Tibial nerve (tissue), 4 donors: ENCODE data around the gene STARD13. TPM values are rescaled to one million over a fixed set of nuclear protein-coding genes. Genes with fewer than 3 reads are reported as not detected.

Experiments used
- DNase-seq, 2 donors: peaks; one replicate each; pipeline ENCODE4 v3.0.0-alpha.2; 2019; ENCODE audit warnings: low spot score in 2 of 2
- H3K27ac ChIP-seq, 4 donors: fragments of 200-600 bp; sonication (generic) in 3 of 4; one replicate each; pipeline ENCODE4 v1.5.1; 2017 to 2019; ENCODE audit warnings: mild to moderate bottlenecking in 1 of 4
- H3K27me3 ChIP-seq, 2 donors: fragments of 200-600 bp; sonication (generic) in 1 of 2; one replicate each; pipeline versions ENCODE4 v1.5.1 to v1.6.0; 2017 to 2019
- H3K36me3 ChIP-seq, 3 donors: fragments of 200-600 bp; sonication (generic); one replicate each; pipeline ENCODE4 v1.5.1; 2018 to 2019
- H3K4me1 ChIP-seq, 4 donors: fragments of 200-600 bp; sonication (generic) in 3 of 4; one replicate each; pipeline ENCODE4 v1.5.1; 2017 to 2019
- H3K4me3 ChIP-seq, 4 donors: fragments of 200-600 bp; sonication (generic) in 3 of 4; one replicate each; pipeline ENCODE4 v1.5.1; 2017 to 2019; ENCODE audit warnings: mild to moderate bottlenecking in 1 of 4, moderate library complexity in 1 of 4
- H3K9me3 ChIP-seq, 4 donors: fragments of 200-600 bp; sonication (generic) in 3 of 4; one replicate each; pipeline ENCODE4 v1.5.1; 2017 to 2019
- EP300 ChIP-seq, 2 donors: sonication (generic); formaldehyde crosslinking; IDR thresholded peaks; one replicate each; pipeline ENCODE4 v1.6.1; 2017; ENCODE audit warnings: antibody characterized with exemption in 2 of 2, mild to moderate bottlenecking in 1 of 2
- POLR2A ChIP-seq, 2 donors: fragments of 450-650 bp; IDR thresholded peaks; one replicate each; pipeline ENCODE4 v1.6.1; 2017; ENCODE audit warnings: antibody characterized with exemption in 2 of 2, mild to moderate bottlenecking in 2 of 2, moderate library complexity in 2 of 2
- WGBS, 2 donors: methylation state at CpG; one replicate each; pipeline ENCODE4 v1.1.5; 2018; 5-methylcytosine and 5-hydroxymethylcytosine counted together
- total RNA-seq, 4 donors: library from RNA; depleted of rRNA; stranded (reverse); fragments of >200 nt; gene quantifications; one replicate each; pipeline ENCODE4 v1.1.0, GENCODE V29; 2016
- TF ChIP-seq, protein P1 (sequence below), 5 experiments: fragments of 200-600 bp in 3 of 5; fragments of 450-650 bp in 2 of 5; sonication (generic) in 3 of 5; IDR thresholded peaks; one replicate each; pipeline ENCODE4 v1.5.1; 2016 to 2019; ENCODE audit warnings: antibody characterized with exemption in 5 of 5, mild to moderate bottlenecking in 3 of 5, moderate library complexity in 2 of 5

Gene STARD13
- total RNA-seq, 4 donors from 2014 or later: 52.7 to 125 (median 80.0) TPM

GRCh38 chr13:33259296-33259695 is 26.3 kb downstream of the STARD13 start:
- peak overlapping the region in 3 of 4 donors; percentile 53 to 97 (median 97) for H3K27ac ChIP-seq
- H3K4me3 ChIP-seq: no peak overlapping the region
- peaks cover 0 to 99% (median 42%) of the 10 kb centered on the region in 4 donors for H3K4me1 ChIP-seq
- H3K36me3 ChIP-seq: no peaks in the 10 kb centered on the region
- no peaks in the 10 kb centered on the region for H3K9me3 ChIP-seq
- WGBS, 2 donors: 85 to 86% methylated on average over 2 of the region's 2 CpGs
- H3K27me3 ChIP-seq: no peaks in the 10 kb centered on the region
- no peak for DNase-seq
- TF ChIP-seq, protein P1, sequence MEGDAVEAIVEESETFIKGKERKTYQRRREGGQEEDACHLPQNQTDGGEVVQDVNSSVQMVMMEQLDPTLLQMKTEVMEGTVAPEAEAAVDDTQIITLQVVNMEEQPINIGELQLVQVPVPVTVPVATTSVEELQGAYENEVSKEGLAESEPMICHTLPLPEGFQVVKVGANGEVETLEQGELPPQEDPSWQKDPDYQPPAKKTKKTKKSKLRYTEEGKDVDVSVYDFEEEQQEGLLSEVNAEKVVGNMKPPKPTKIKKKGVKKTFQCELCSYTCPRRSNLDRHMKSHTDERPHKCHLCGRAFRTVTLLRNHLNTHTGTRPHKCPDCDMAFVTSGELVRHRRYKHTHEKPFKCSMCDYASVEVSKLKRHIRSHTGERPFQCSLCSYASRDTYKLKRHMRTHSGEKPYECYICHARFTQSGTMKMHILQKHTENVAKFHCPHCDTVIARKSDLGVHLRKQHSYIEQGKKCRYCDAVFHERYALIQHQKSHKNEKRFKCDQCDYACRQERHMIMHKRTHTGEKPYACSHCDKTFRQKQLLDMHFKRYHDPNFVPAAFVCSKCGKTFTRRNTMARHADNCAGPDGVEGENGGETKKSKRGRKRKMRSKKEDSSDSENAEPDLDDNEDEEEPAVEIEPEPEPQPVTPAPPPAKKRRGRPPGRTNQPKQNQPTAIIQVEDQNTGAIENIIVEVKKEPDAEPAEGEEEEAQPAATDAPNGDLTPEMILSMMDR (IDR thresholded peaks at IDR 0.05): no peak
- TF ChIP-seq POLR2A (IDR thresholded peaks at IDR 0.05) (no peak), EP300 (IDR thresholded peaks at IDR 0.05) (no peak)

DNA sequence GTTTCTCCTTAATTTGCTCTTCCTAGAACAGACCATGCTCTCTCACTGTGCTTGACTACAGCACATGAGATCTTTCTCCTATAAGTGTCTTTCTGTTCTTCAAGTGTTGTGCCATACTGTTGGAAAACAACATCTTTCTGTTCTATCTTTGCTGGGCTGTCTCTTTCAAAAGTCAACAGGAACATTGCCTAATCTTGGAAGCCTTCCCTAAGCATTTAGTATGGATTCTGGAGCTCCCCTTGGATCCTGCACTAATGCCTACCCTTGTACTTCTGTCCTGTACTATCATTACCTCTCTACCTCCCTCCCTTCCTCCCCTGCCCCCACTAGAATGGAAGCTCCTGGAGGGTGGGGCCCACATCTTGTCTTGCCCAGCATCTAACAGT is 26.8 kb downstream of the STARD13 start:
- no peak overlapping the region for H3K4me3 ChIP-seq
- no peaks in the 10 kb centered on the region for H3K9me3 ChIP-seq
- H3K27ac ChIP-seq: peak overlapping the region in 3 of 4 donors; percentile 53 to 97 (median 97)
- no peak for DNase-seq
- no peaks in the 10 kb centered on the region for H3K27me3 ChIP-seq
- no peaks in the 10 kb centered on the region for H3K36me3 ChIP-seq
- TF ChIP-seq POLR2A (IDR thresholded peaks at IDR 0.05) (no peak), EP300 (IDR thresholded peaks at IDR 0.05) (peak in 1 of 2 donors; percentile 80)
- peaks cover 0 to 99% (median 39%) of the 10 kb centered on the region in 4 donors for H3K4me1 ChIP-seq

- H3K36me3 ChIP-seq: no peaks in the 10 kb centered on the region
- WGBS, 2 donors: 41 to 59% methylated on average over 7 of the region's 7 CpGs
- DNase-seq: no peak
These were observed 27.4 kb downstream of the STARD13 start for GRCh38 chr13:33257841-33258807.

DNA sequence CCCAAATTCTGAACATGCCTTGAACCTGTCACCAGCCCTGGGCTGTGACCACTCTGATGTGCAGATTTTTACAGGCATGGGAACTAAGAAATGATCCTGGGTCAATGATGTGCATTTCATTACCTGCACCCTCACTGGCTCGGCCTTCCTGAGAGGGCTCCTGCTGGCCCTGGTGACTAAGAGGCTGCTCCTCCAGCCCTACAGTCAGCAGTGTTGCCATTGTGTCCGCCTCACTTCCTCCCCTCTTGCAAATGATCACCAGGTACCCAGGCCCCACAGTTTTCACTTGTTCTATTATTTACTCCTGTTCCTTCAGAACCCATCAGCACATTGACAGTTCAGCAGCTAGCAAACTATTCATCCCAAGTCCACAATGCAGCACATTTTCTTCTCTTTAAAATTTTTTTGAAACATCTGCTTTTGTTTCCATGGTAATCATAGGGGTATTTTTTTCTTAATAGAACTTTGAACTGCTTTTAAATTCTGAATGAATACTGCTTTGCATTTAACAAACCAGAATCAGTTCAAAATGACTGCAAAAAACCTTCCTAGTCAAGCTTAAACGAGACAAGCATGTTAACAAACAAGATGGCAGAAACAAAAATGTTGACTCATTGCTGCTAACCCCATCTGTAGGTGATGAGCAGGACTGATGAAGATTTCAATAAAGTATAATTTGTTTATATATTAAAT is 29.3 kb downstream of the STARD13 start:
- no peaks in the 10 kb centered on the region for H3K9me3 ChIP-seq
- DNase-seq: no peak
- H3K27me3 ChIP-seq: no peaks in the 10 kb centered on the region
- TF ChIP-seq, protein P1 (IDR thresholded peaks at IDR 0.05): no peak
- TF ChIP-seq POLR2A (IDR thresholded peaks at IDR 0.05) (no peak), EP300 (IDR thresholded peaks at IDR 0.05) (no peak)
- H3K4me3 ChIP-seq: no peak overlapping the region
- no peaks in the 10 kb centered on the region for H3K36me3 ChIP-seq
- H3K4me1 ChIP-seq: peaks cover 0 to 96% (median 37%) of the 10 kb centered on the region in 4 donors
- peak overlapping the region; percentile 35 to 97 (median 74) for H3K27ac ChIP-seq
- 68 to 75% methylated on average over 3 of the region's 3 CpGs for WGBS, 2 donors

More at GRCh38 chr13:33257841-33258807, 27.4 kb downstream of the STARD13 start:
- Histone ChIP-seq H3K4me1 (peaks cover 0 to 97% (median 36%) of the 10 kb centered on the region in 4 donors), H3K27me3 (no peaks in the 10 kb centered on the region), H3K27ac (peak overlapping the region; percentile 40 to 97 (median 75)), H3K9me3 (no peaks in the 10 kb centered on the region), H3K4me3 (no peak overlapping the region)
- TF ChIP-seq, protein P1 (IDR thresholded peaks at IDR 0.05): no peak
- TF ChIP-seq POLR2A (IDR thresholded peaks at IDR 0.05) (no peak), EP300 (IDR thresholded peaks at IDR 0.05) (peak in 1 of 2 donors; percentile 7)

GRCh38 chr13:33252135-33252534 is 33.4 kb downstream of the STARD13 start:
- WGBS, 2 donors: 45 to 65% methylated on average over 4 of the region's 4 CpGs

More at GRCh38 chr13:33252135-33252534, 33.4 kb downstream of the STARD13 start:
- Histone ChIP-seq H3K36me3 (no peaks in the 10 kb centered on the region), H3K4me1 (peaks cover 0 to 71% (median 33%) of the 10 kb centered on the region in 4 donors), H3K4me3 (no peak overlapping the region), H3K27ac (peak overlapping the region in 3 of 4 donors; percentile 36 to 97 (median 97)), H3K9me3 (no peaks in the 10 kb centered on the region), H3K27me3 (no peaks in the 10 kb centered on the region)
- TF ChIP-seq EP300 (IDR thresholded peaks at IDR 0.05): no peak
- no peak for TF ChIP-seq POLR2A (IDR thresholded peaks at IDR 0.05)
- TF ChIP-seq, protein P1 (IDR thresholded peaks at IDR 0.05): no peak
- DNase-seq: no peak
